Bronchial epithelial cell (primary cell): ENCODE results near the gene S100A7. TPM values are rescaled to one million over a fixed set of nuclear protein-coding genes. Genes with fewer than 3 reads are reported as not detected.

Experiments
- DNase-seq: peaks from one replicate; pipeline ENCODE4 v3.0.0-alpha.2; 2010; ENCODE audit warnings: low read depth
- FAIRE-seq: peaks from 2 replicates; lab custom pipeline; 2011; peaks lifted over from hg19 to GRCh38; lab: Jason Lieb, UNC
- H3K27me3 ChIP-seq: 2 replicates; pipeline ENCODE4 v1.5.1; 2011; ENCODE audit warnings: low read length; ENCODE audit not compliant: control insufficient read depth, insufficient read depth
- H3K36me3 ChIP-seq: 2 replicates; pipeline ENCODE4 v1.5.1; 2011; ENCODE audit warnings: low read length; ENCODE audit not compliant: control insufficient read depth, insufficient read depth
- H3K4me3 ChIP-seq: 2 replicates; pipeline ENCODE4 v1.5.1; 2011; ENCODE audit warnings: mild to moderate bottlenecking, low read depth, low read length, control low read depth
- CTCF ChIP-seq: IDR thresholded peaks from 2 replicates; pipeline ENCODE4 v1.5.1; 2011; ENCODE audit warnings: mild to moderate bottlenecking, moderate library complexity, low read length, control low read depth, inconsistent platforms; ENCODE audit not compliant: insufficient read depth, severe bottlenecking
- total RNA-seq: library from RNA; depleted of rRNA; stranded (reverse); fragments of >200 nt; gene quantifications from 2 replicates; pipeline ENCODE4 v1.2.1, GENCODE V29; 2014

Gene S100A7
- total RNA-seq, 1 donor from 2014 or later: not detected

GRCh38 chr1:153430166-153430553 lies 30.3 kb downstream of the S100A7 start:
- Histone ChIP-seq H3K27me3 (peaks cover 9% of the 10 kb centered on the region), H3K36me3 (no peaks in the 10 kb centered on the region), H3K4me3 (no peak overlapping the region)
- DNase-seq (no peak), FAIRE-seq (no peak)
- no peak for TF ChIP-seq CTCF

- peak; percentile 89 for DNase-seq
These were observed 30.9 kb downstream of the S100A7 start for GRCh38 chr1:153429266-153430165.

GRCh38 chr1:153428791-153429190 lies 31.7 kb downstream of the S100A7 start:
- Histone ChIP-seq H3K36me3 (no peaks in the 10 kb centered on the region), H3K4me3 (no peak overlapping the region), H3K27me3 (peaks cover 5% of the 10 kb centered on the region)
- FAIRE-seq: no peak
- no peak for TF ChIP-seq CTCF
- DNase-seq: no peak

More at GRCh38 chr1:153429266-153430165, 30.9 kb downstream of the S100A7 start:
- FAIRE-seq: no peak
- Histone ChIP-seq H3K4me3 (no peak overlapping the region), H3K36me3 (no peaks in the 10 kb centered on the region), H3K27me3 (peaks cover 5% of the 10 kb centered on the region)
- TF ChIP-seq CTCF: no peak

- H3K36me3 ChIP-seq: no peaks in the 10 kb centered on the region
- DNase-seq: no peak
- peaks cover 3% of the 10 kb centered on the region for H3K27me3 ChIP-seq
- no peak overlapping the region for H3K4me3 ChIP-seq
- no peak for TF ChIP-seq CTCF
- FAIRE-seq: no peak
These were observed 32.3 kb downstream of the S100A7 start for GRCh38 chr1:153428073-153428638.

- no peak for TF ChIP-seq CTCF
- Histone ChIP-seq H3K4me3 (no peak overlapping the region), H3K36me3 (no peaks in the 10 kb centered on the region), H3K27me3 (peaks cover 2% of the 10 kb centered on the region)
- FAIRE-seq (no peak), DNase-seq (no peak)
These were observed 33.6 kb downstream of the S100A7 start for GRCh38 chr1:153426809-153427208.
